Chondrocyte (in vitro differentiated cells): ENCODE measurements around the gene SLC22A31. TPM values are rescaled to one million over a fixed set of nuclear protein-coding genes. Genes with fewer than 3 reads are reported as not detected.

Experiments
- DNase-seq: peaks from one replicate; pipeline ENCODE4 v3.0.0; 2021; ENCODE audit warnings: mixed read lengths, low spot score
- H3K27ac Mint-ChIP-seq: one replicate; pipeline ENCODE4 v1.8.0; 2021; ENCODE audit warnings: mild to moderate bottlenecking, moderate library complexity, mixed read lengths; ENCODE audit not compliant: unreplicated experiment
- H3K27me3 Mint-ChIP-seq: 2 replicates; pipeline ENCODE4 v1.8.0; 2021; ENCODE audit warnings: low read depth, mixed read lengths
- H3K36me3 Mint-ChIP-seq: 2 replicates; pipeline ENCODE4 v1.8.0; 2021; ENCODE audit warnings: low read depth, mixed read lengths
- H3K4me1 Mint-ChIP-seq: 2 replicates; pipeline ENCODE4 v1.8.0; 2021; ENCODE audit warnings: low read depth, mild to moderate bottlenecking, mixed read lengths
- H3K4me3 Mint-ChIP-seq: one replicate; pipeline ENCODE4 v1.8.0; 2021; ENCODE audit warnings: mild to moderate bottlenecking, moderate library complexity, mixed read lengths; ENCODE audit not compliant: unreplicated experiment
- H3K9me3 Mint-ChIP-seq: 2 replicates; pipeline ENCODE4 v1.8.0; 2021; ENCODE audit warnings: low read depth, mixed read lengths
- total RNA-seq: library from RNA; stranded (reverse); gene quantifications from 3 replicates; pipeline ENCODE4 v1.2.1, GENCODE V29; 2021
- TF ChIP-seq, protein P1 (sequence below): fragments of 200-600 bp; sonication (generic); IDR thresholded peaks from 2 replicates; pipeline ENCODE4 v1.5.0; 2021; ENCODE audit warnings: antibody characterized with exemption, mild to moderate bottlenecking, moderate library complexity

SLC22A31 gene
- total RNA-seq, 1 donor from 2014 or later: 0.40 TPM

DNA sequence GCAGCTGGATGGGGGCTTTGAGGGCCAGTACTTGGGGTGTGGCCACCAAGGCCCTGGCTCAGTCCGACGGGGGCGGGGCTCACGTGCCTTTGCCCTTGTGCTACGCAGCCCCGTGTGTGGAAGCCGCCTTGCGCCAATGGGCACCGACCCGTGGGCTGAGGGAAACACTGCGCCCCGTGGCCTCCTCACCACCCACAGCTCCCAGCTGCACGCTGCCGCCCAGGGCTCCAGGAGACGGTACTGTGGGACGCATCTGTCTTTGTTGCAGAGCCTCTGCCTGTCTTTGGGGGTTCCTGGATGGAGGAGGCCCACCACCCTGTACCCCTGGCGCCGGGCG is 21.2 kb downstream of the SLC22A31 start:
- no peaks in the 10 kb centered on the region for H3K9me3 Mint-ChIP-seq
- H3K4me3 Mint-ChIP-seq: no peak overlapping the region
- peaks cover 5% of the 10 kb centered on the region for H3K27me3 Mint-ChIP-seq
- TF ChIP-seq, protein P1, sequence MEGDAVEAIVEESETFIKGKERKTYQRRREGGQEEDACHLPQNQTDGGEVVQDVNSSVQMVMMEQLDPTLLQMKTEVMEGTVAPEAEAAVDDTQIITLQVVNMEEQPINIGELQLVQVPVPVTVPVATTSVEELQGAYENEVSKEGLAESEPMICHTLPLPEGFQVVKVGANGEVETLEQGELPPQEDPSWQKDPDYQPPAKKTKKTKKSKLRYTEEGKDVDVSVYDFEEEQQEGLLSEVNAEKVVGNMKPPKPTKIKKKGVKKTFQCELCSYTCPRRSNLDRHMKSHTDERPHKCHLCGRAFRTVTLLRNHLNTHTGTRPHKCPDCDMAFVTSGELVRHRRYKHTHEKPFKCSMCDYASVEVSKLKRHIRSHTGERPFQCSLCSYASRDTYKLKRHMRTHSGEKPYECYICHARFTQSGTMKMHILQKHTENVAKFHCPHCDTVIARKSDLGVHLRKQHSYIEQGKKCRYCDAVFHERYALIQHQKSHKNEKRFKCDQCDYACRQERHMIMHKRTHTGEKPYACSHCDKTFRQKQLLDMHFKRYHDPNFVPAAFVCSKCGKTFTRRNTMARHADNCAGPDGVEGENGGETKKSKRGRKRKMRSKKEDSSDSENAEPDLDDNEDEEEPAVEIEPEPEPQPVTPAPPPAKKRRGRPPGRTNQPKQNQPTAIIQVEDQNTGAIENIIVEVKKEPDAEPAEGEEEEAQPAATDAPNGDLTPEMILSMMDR: no peak
- DNase-seq: no peak
- no peaks in the 10 kb centered on the region for H3K4me1 Mint-ChIP-seq
- no peak overlapping the region for H3K27ac Mint-ChIP-seq
- no peaks in the 10 kb centered on the region for H3K36me3 Mint-ChIP-seq

DNA sequence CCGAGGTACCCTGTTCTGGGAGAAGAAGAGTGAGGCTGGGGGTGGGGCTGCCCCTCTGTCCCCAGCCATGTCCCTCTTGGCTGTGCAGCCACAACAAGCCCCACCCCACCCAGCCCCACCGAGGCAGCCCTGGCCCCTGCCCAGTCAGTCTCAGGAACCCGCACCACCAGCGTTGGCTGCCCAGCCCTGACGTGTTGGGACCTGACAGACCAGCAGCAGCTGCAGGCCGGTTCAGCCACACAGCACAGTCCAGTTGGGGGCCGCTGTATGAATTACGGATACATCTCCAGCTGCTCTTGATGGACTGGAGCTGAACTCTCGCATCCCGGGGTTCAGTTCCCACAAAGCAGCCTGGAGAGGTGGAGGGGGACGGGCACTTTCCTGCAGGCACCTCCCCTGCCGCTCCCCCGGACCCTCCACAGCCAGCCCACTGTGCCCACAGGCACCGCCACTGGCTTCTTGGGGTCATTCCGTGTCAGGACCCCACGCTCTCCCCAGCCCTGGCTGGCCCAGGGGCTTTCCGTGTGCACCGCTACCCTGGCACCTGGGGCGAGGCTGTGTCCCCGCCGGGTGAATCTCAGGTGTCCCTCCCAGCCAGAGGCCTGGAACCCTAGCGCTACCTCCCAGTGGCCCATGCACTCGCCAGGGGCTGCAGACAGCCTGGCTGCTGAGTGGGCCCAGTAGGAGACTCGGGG is 21.7 kb downstream of the SLC22A31 start:
- Mint-ChIP-seq H3K9me3 (no peaks in the 10 kb centered on the region), H3K27me3 (peaks cover 5% of the 10 kb centered on the region), H3K4me3 (no peak overlapping the region), H3K27ac (no peak overlapping the region), H3K36me3 (no peaks in the 10 kb centered on the region), H3K4me1 (peaks cover under 1% of the 10 kb centered on the region)
- DNase-seq: no peak
- TF ChIP-seq, protein P1: no peak

DNA sequence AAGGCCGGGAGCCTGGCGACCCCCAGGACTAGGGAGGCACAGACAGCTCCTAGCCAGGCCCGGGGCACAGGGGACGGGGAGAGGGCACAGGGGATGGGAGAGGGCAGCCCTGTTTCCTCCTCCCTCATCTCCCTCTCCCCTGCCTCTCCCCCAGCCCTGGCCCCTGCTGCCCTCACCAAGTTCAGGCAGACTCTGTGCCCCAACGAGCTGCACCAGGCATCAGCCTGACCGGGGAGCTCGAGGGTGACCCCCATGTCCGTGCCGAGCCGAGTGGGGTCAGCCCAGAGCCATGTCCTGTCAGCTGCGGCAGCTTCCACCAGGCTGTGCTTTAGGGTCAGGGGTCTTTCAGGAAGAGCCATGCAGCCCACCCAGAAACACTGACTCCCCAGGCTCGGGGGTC is 22.8 kb downstream of the SLC22A31 start:
- H3K27ac Mint-ChIP-seq: no peak overlapping the region
- peaks cover 7% of the 10 kb centered on the region for H3K4me1 Mint-ChIP-seq
- no peaks in the 10 kb centered on the region for H3K36me3 Mint-ChIP-seq
- TF ChIP-seq, protein P1: no peak
- no peaks in the 10 kb centered on the region for H3K9me3 Mint-ChIP-seq
- no peak for DNase-seq
- H3K4me3 Mint-ChIP-seq: no peak overlapping the region
- H3K27me3 Mint-ChIP-seq: no peaks in the 10 kb centered on the region

DNA sequence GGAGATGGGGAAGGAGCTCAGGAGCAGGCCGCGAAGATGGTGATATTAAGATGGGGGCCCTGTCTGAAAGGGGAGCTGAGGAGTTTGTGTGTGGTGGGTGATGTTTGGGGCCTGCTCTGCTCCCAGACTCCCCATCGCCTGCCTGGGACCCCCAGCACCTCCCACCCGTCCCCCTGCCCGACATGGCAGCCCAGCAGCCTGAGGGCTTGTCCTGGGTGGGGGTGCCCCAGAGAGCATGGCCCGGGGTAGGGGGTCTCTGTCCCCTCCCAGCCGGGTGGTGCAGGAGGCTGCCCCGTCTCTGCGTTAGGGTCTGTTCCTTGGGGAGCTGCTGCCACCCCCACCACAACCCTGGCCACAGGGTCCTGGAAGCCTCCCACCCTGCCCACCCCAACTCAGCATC is 23.6 kb downstream of the SLC22A31 start:
- TF ChIP-seq, protein P1: no peak
- DNase-seq: no peak
- H3K27me3 Mint-ChIP-seq: no peaks in the 10 kb centered on the region
- peaks cover 9% of the 10 kb centered on the region for H3K4me1 Mint-ChIP-seq
- H3K4me3 Mint-ChIP-seq: no peak overlapping the region
- no peak overlapping the region for H3K27ac Mint-ChIP-seq
- no peaks in the 10 kb centered on the region for H3K36me3 Mint-ChIP-seq
- no peaks in the 10 kb centered on the region for H3K9me3 Mint-ChIP-seq

GRCh38 chr16:89176147-89176690 is 24.1 kb downstream of the SLC22A31 start:
- Mint-ChIP-seq H3K27ac (no peak overlapping the region), H3K27me3 (no peaks in the 10 kb centered on the region), H3K9me3 (no peaks in the 10 kb centered on the region)

More at GRCh38 chr16:89176147-89176690, 24.1 kb downstream of the SLC22A31 start:
- H3K4me3 Mint-ChIP-seq: no peak overlapping the region
- peaks cover 9% of the 10 kb centered on the region for H3K4me1 Mint-ChIP-seq
- TF ChIP-seq, protein P1: no peak
- H3K36me3 Mint-ChIP-seq: no peaks in the 10 kb centered on the region
- DNase-seq: no peak
